ENCODE data around the gene KLHDC7B. TPM values are rescaled to one million over a fixed set of nuclear protein-coding genes. Genes with fewer than 3 reads are reported as not detected.

Gene KLHDC7B
- total RNA-seq, 1 donor from 2014 or later = 16.3 TPM

DNA sequence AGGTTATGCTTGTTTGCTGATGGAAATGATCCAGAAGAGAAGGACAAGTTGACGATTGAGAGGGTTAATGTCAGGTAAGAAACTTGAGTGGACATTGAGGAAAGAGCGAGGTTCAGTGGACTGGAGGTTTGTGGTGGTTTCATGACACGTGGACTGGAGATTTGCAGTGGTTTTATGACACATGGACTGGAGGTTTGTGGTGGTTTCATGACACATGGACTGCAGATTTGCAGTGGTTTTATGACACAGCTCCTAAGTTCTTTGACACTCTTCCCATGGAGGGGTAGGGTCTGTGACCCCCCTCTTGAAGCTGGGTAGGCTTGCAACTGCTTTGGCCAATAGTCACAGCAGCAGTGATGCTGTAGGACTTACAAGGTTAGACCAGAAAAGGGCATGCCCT, 49.5 kb downstream of the KLHDC7B start:
- no peak overlapping the region for H3K4me3 ChIP-seq (ENCODE audit: low read depth, low read length)
- H3K27me3 ChIP-seq (ENCODE audit: control insufficient read depth, insufficient read depth, low read length) = peaks cover 12% of the 10 kb centered on the region
- DNase-seq (ENCODE audit: low read depth) = no peak
- H3K36me3 ChIP-seq (ENCODE audit: control insufficient read depth, insufficient read depth, low read length) = no peaks in the 10 kb centered on the region
- TF ChIP-seq, protein P1, sequence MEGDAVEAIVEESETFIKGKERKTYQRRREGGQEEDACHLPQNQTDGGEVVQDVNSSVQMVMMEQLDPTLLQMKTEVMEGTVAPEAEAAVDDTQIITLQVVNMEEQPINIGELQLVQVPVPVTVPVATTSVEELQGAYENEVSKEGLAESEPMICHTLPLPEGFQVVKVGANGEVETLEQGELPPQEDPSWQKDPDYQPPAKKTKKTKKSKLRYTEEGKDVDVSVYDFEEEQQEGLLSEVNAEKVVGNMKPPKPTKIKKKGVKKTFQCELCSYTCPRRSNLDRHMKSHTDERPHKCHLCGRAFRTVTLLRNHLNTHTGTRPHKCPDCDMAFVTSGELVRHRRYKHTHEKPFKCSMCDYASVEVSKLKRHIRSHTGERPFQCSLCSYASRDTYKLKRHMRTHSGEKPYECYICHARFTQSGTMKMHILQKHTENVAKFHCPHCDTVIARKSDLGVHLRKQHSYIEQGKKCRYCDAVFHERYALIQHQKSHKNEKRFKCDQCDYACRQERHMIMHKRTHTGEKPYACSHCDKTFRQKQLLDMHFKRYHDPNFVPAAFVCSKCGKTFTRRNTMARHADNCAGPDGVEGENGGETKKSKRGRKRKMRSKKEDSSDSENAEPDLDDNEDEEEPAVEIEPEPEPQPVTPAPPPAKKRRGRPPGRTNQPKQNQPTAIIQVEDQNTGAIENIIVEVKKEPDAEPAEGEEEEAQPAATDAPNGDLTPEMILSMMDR (IDR thresholded peaks at IDR 0.05; ENCODE audit: insufficient read depth, low read length, poor library complexity, severe bottlenecking) = no peak

DNA sequence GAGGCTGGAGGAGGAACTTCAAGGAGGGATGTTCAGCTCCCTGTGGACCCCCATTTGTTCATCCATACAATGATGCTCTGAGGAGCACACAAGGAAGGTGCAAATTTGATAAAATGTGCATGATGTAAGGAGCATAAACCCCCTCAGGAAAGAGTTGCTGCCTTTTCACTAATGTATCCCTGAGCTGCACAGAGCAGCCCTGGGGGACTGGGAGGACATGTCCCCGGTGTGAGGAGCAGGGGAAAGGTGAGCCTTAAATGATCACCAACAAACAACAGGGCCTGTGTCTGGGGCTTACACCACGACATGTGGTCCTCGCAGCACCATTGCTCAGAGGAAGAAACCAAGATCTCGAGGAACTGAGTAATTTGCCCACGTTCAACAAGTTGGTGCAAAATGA, 51.4 kb downstream of the KLHDC7B start:
- DNase-seq (ENCODE audit: low read depth) = no peak
- H3K27me3 ChIP-seq (ENCODE audit: control insufficient read depth, insufficient read depth, low read length) = peaks cover 25% of the 10 kb centered on the region
- TF ChIP-seq, protein P1 (IDR thresholded peaks at IDR 0.05; ENCODE audit: insufficient read depth, low read length, poor library complexity, severe bottlenecking) = no peak
- no peaks in the 10 kb centered on the region for H3K36me3 ChIP-seq (ENCODE audit: control insufficient read depth, insufficient read depth, low read length)
- H3K4me3 ChIP-seq (ENCODE audit: low read depth, low read length) = no peak overlapping the region

DNA sequence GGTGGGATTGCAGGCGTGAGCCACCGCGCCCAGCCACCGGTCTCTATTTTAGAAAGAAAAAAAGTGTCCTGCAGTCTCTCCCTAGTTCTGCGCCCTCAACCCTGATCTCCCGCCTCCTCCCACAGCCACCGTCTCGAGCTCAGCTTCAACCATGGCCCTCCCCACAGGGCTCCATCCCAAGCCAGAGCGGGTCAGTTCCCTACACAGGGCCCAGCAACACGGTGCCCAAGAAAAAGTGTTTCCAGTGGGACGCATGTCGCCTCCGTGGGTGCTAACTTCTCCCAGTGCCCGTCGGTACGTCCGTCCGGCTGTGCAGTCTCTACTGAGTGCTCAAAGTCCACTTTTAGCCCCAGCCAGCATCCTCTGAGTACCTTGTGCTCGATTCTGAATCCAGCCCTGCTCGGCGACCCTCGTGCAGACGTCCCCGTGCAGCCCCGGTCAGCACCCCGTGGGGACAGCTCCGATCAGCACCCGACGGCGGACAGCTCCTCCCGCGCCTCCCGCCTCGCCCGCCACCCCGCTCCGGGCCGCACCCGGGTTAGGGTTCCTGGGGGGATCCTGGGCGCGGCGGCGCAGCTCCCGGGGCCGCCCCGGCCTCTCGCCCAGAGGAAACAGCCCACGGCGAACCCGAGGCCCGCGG, 54.2 kb downstream of the KLHDC7B start:
- Histone ChIP-seq H3K4me3 (ENCODE audit: low read depth, low read length) (no peak overlapping the region), H3K27me3 (ENCODE audit: control insufficient read depth, insufficient read depth, low read length) (peaks cover 51% of the 10 kb centered on the region), H3K36me3 (ENCODE audit: control insufficient read depth, insufficient read depth, low read length) (no peaks in the 10 kb centered on the region)
- no peak for DNase-seq (ENCODE audit: low read depth)
- TF ChIP-seq, protein P1 (IDR thresholded peaks at IDR 0.05; ENCODE audit: insufficient read depth, low read length, poor library complexity, severe bottlenecking) = no peak

DNA sequence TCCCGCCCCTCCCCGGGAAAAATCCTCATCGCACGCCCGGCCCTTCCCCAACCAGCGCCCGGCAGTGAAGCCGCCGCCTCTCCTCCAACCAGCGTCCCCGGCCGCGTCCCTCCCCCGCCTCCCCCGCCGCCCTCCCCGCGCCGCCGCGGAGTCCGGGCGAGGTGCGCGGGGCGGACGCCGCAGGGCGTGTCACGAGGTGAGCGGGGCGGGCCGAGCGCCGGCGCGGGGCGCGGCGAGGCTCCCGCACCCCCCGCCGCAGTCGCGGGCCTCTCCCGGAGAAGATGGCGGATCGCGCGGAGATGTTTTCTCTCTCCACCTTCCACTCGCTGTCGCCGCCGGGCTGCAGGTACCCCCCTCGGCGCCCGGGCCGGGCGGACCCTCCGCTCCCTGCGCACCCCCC, 54.8 kb downstream of the KLHDC7B start, which contains the start of gene MAPK8IP2:
Gene MAPK8IP2, plus strand, starts transcription at position 256 of the 400 bp plus-strand sequence. Its CDS starts 26 bp downstream, at position 282.
- TF ChIP-seq, protein P1 (IDR thresholded peaks at IDR 0.05; ENCODE audit: insufficient read depth, low read length, poor library complexity, severe bottlenecking) = no peak
- no peak for DNase-seq (ENCODE audit: low read depth)
- no peaks in the 10 kb centered on the region for H3K36me3 ChIP-seq (ENCODE audit: control insufficient read depth, insufficient read depth, low read length)
- H3K4me3 ChIP-seq (ENCODE audit: low read depth, low read length) = no peak within 1 kb of the TSS
- peaks cover 57% of the 10 kb centered on the region for H3K27me3 ChIP-seq (ENCODE audit: control insufficient read depth, insufficient read depth, low read length)

Other genes starting within 250 kb of the KLHDC7B start
- gene PLXNB2, start 238.3 kb upstream of the KLHDC7B start, total RNA-seq = 251 and 302 TPM in 2 replicates
- gene DENND6B, start 218.9 kb upstream of the KLHDC7B start, total RNA-seq = 4.5 TPM in 2 replicates
- 45.2 and 53.4 TPM in 2 replicates for gene PPP6R2, start 202.6 kb upstream of the KLHDC7B start, total RNA-seq
- gene SBF1, start 70.9 kb upstream of the KLHDC7B start, total RNA-seq = 96.6 and 127 TPM in 2 replicates
- 27.3 and 29.0 TPM in 2 replicates for gene ADM2, start 64.4 kb upstream of the KLHDC7B start, total RNA-seq
- gene MIOX, start 59.0 kb upstream of the KLHDC7B start, total RNA-seq = 0.68 and 1.8 TPM in 2 replicates
- gene LMF2, start 38.2 kb upstream of the KLHDC7B start, total RNA-seq = 48.3 and 75.4 TPM in 2 replicates
- 41.3 and 50.2 TPM in 2 replicates for gene NCAPH2, start 37.7 kb upstream of the KLHDC7B start, total RNA-seq
- 2.3 and 5.7 TPM in 2 replicates for gene SCO2, start 20.3 kb upstream of the KLHDC7B start, total RNA-seq
- gene TYMP, start 15.9 kb upstream of the KLHDC7B start, total RNA-seq = 53.1 and 63.5 TPM in 2 replicates
- 0.71 TPM in 1 of 2 replicates, not detected in the other for gene SYCE3, start 17.0 kb downstream of the KLHDC7B start, total RNA-seq
- 2.1 and 5.8 TPM in 2 replicates for gene CPT1B, start 32.5 kb downstream of the KLHDC7B start, total RNA-seq
- 59.1 and 81.1 TPM in 2 replicates for gene CHKB, start 37.0 kb downstream of the KLHDC7B start, total RNA-seq
- gene MAPK8IP2, start 54.9 kb downstream of the KLHDC7B start, total RNA-seq = 0.84 and 1.0 TPM in 2 replicates
- gene ARSA, start 82.3 kb downstream of the KLHDC7B start, total RNA-seq = 42.7 and 63.8 TPM in 2 replicates
- gene SHANK3, start 126.9 kb downstream of the KLHDC7B start, total RNA-seq = 3.8 and 6.0 TPM in 2 replicates
- not detected in 2 replicates for gene ACR, start 192.3 kb downstream of the KLHDC7B start, total RNA-seq
- gene RABL2B, start 237.7 kb downstream of the KLHDC7B start, total RNA-seq = 18.3 and 26.9 TPM in 2 replicates